H9 (cell line): ENCODE results near the gene TMEM132D. TPM values are rescaled to one million over a fixed set of nuclear protein-coding genes. Genes with fewer than 3 reads are reported as not detected.

Source experiments
- DNase-seq: peaks from one replicate; pipeline ENCODE4 v3.0.0-alpha.2; 2017
- H2AFZ ChIP-seq: one replicate; pipeline ENCODE4 v1.6.1; 2013; ENCODE audit warnings: mild to moderate bottlenecking, low read length, control low read depth, moderate library complexity
- H2AK5ac ChIP-seq: 2 replicates; pipeline ENCODE4 v1.6.1; 2013; ENCODE audit warnings: low read length, control low read depth, mixed read lengths; ENCODE audit not compliant: insufficient read length
- H2BK120ac ChIP-seq: one replicate; pipeline ENCODE4 v1.6.1; 2013; ENCODE audit warnings: low read depth, mild to moderate bottlenecking, low read length, control low read depth, inconsistent platforms; ENCODE audit not compliant: poor library complexity, severe bottlenecking
- H2BK12ac ChIP-seq: 2 replicates; pipeline ENCODE4 v1.6.1; 2013; ENCODE audit warnings: low read length, control low read depth, mixed read lengths, low read depth; ENCODE audit not compliant: insufficient read length
- H2BK15ac ChIP-seq: 2 replicates; pipeline ENCODE4 v1.6.1; 2013; ENCODE audit warnings: low read depth, low read length, control low read depth
- H2BK20ac ChIP-seq: one replicate; pipeline ENCODE4 v1.6.1; 2013; ENCODE audit warnings: low read depth, mild to moderate bottlenecking, low read length, control low read depth, inconsistent platforms; ENCODE audit not compliant: poor library complexity, severe bottlenecking
- H2BK5ac ChIP-seq: 2 replicates; pipeline ENCODE4 v1.6.1; 2013; ENCODE audit warnings: low read length, control low read depth, mixed read lengths; ENCODE audit not compliant: insufficient read length
- H3K14ac ChIP-seq: 2 replicates; pipeline ENCODE4 v1.6.1; 2013; ENCODE audit warnings: low read length, control low read depth; ENCODE audit not compliant: insufficient read depth
- H3K18ac ChIP-seq: 2 replicates; pipeline ENCODE4 v1.6.1; 2013; ENCODE audit warnings: low read depth, mild to moderate bottlenecking, mixed read lengths, low read length, control low read depth; ENCODE audit not compliant: insufficient read length
- H3K23ac ChIP-seq: 2 replicates; pipeline ENCODE4 v1.6.1; 2013; ENCODE audit warnings: low read length, control low read depth, mixed read lengths, low read depth; ENCODE audit not compliant: insufficient read length
- H3K23me2 ChIP-seq: 2 replicates; pipeline ENCODE4 v1.6.1; 2013; ENCODE audit warnings: low read depth, mild to moderate bottlenecking, mixed read lengths, low read length, control low read depth; ENCODE audit not compliant: insufficient read length, poor library complexity, severe bottlenecking
- H3K27ac ChIP-seq: 2 replicates; pipeline ENCODE4 v1.5.1; 2013; ENCODE audit warnings: low read length, control low read depth, mixed read lengths, low read depth; ENCODE audit not compliant: insufficient read length
- H3K27me3 ChIP-seq: 2 replicates; pipeline ENCODE4 v1.6.1; 2013; ENCODE audit warnings: low read length, control low read depth, inconsistent platforms; ENCODE audit not compliant: insufficient read depth
- H3K4ac ChIP-seq: 2 replicates; pipeline ENCODE4 v1.6.1; 2013; ENCODE audit warnings: low read depth, mild to moderate bottlenecking, control low read depth, inconsistent platforms, low read length, moderate library complexity
- H3K4me1 ChIP-seq: 2 replicates; pipeline ENCODE4 v1.6.1; 2013; ENCODE audit warnings: low read length, control low read depth, inconsistent platforms; ENCODE audit not compliant: insufficient read depth
- H3K4me2 ChIP-seq: 2 replicates; pipeline ENCODE4 v1.6.1; 2013; ENCODE audit warnings: low read length, control low read depth, mixed read lengths; ENCODE audit not compliant: insufficient read length, insufficient read depth
- H3K56ac ChIP-seq: 2 replicates; pipeline ENCODE4 v1.6.1; 2013; ENCODE audit warnings: low read depth, mild to moderate bottlenecking, mixed read lengths, low read length, control low read depth; ENCODE audit not compliant: insufficient read length
- H3K79me1 ChIP-seq: 2 replicates; pipeline ENCODE4 v1.6.1; 2013; ENCODE audit warnings: low read depth, mild to moderate bottlenecking, moderate library complexity, low read length, control low read depth, inconsistent platforms; ENCODE audit not compliant: insufficient read depth, poor library complexity, severe bottlenecking
- H3K79me2 ChIP-seq: 2 replicates; pipeline ENCODE4 v1.6.1; 2013; ENCODE audit warnings: low read length, control low read depth, inconsistent platforms; ENCODE audit not compliant: insufficient read depth
- H3K9ac ChIP-seq: 2 replicates; pipeline ENCODE4 v1.6.1; 2013; ENCODE audit warnings: low read length, control low read depth, mixed read lengths; ENCODE audit not compliant: insufficient read length; ENCODE audit errors: extremely low read depth
- H3K9me3 ChIP-seq: one replicate; pipeline ENCODE4 v1.6.1; 2013; ENCODE audit warnings: low read depth, low read length, inconsistent platforms; ENCODE audit not compliant: control insufficient read depth
- H3T11ph ChIP-seq: one replicate; pipeline ENCODE4 v1.6.1; 2013; ENCODE audit warnings: mild to moderate bottlenecking, low read length, control low read depth, inconsistent platforms
- H4K20me1 ChIP-seq: one replicate; pipeline ENCODE4 v1.6.1; 2013; ENCODE audit not compliant: control insufficient read depth, insufficient read length, insufficient read depth
- H4K5ac ChIP-seq: 2 replicates; pipeline ENCODE4 v1.6.1; 2013; ENCODE audit warnings: low read depth, mild to moderate bottlenecking, mixed read lengths, low read length, control low read depth; ENCODE audit not compliant: insufficient read length
- H4K8ac ChIP-seq: replicated peaks from 2 replicates; pipeline ENCODE4 v1.6.1; 2013; ENCODE audit warnings: low read length, control low read depth, mixed read lengths, low read depth; ENCODE audit not compliant: insufficient read length
- H4K91ac ChIP-seq: 2 replicates; pipeline ENCODE4 v1.6.1; 2013; ENCODE audit warnings: low read depth, mild to moderate bottlenecking, moderate library complexity, mixed read lengths, low read length, control low read depth; ENCODE audit not compliant: insufficient read length
- H3K27ac Mint-ChIP-seq, 3 experiments: 2 replicates in 2 of 3; 3 replicates in 1 of 3; pipeline ENCODE4 v1.8.0; 2020 to 2021; ENCODE audit warnings: mixed read lengths in 3 of 3, mild to moderate bottlenecking in 1 of 3, moderate library complexity in 1 of 3
- H3K27me3 Mint-ChIP-seq: 2 replicates; pipeline ENCODE4 v1.8.0; 2021; ENCODE audit warnings: low read depth, mild to moderate bottlenecking, moderate library complexity, mixed read lengths
- H3K36me3 Mint-ChIP-seq, 3 experiments: 2 replicates in 2 of 3; 3 replicates in 1 of 3; pipeline ENCODE4 v1.8.0; 2020 to 2021; ENCODE audit warnings: low read depth in 3 of 3, mixed read lengths in 3 of 3; ENCODE audit not compliant: insufficient read depth in 1 of 3
- H3K4me1 Mint-ChIP-seq, 2 experiments: 2 replicates each; pipeline ENCODE4 v1.8.0; 2020; ENCODE audit warnings: mixed read lengths in 2 of 2
- H3K4me3 Mint-ChIP-seq, 2 experiments: 2 replicates in 1 of 2; 3 replicates in 1 of 2; pipeline ENCODE4 v1.8.0; 2020 to 2021; ENCODE audit warnings: mild to moderate bottlenecking in 2 of 2, mixed read lengths in 2 of 2, moderate library complexity in 1 of 2
- H3K9me3 Mint-ChIP-seq, 2 experiments: 2 replicates in 1 of 2; 3 replicates in 1 of 2; pipeline ENCODE4 v1.8.0; 2020; ENCODE audit warnings: mild to moderate bottlenecking in 2 of 2, mixed read lengths in 2 of 2, moderate library complexity in 1 of 2
- WGBS: extraction: QIAGEN DNeasy Blood & Tissue Kit; methylation state at CpG from one replicate; pipeline ENCODE4 v1.1.7; 2013; ENCODE audit warnings: missing lambda C conversion rate, low lambda C conversion rate, mixed read lengths; ENCODE audit not compliant: insufficient read length; ENCODE audit errors: extremely low coverage; 5-methylcytosine and 5-hydroxymethylcytosine counted together
- total RNA-seq: library from RNA; stranded (reverse); gene quantifications from 2 replicates; pipeline ENCODE4 v1.2.1, GENCODE V29; 2021
- TF ChIP-seq, protein P1 (sequence below): fragments of 200-600 bp; sonication (generic); conservative IDR thresholded peaks from 3 replicates; pipeline ENCODE4 v1.8.0; 2021; ENCODE audit warnings: antibody characterized with exemption, mild to moderate bottlenecking

The TMEM132D gene
- total RNA-seq, 1 experiment from 2014 or later, result 6.1 TPM

DNA sequence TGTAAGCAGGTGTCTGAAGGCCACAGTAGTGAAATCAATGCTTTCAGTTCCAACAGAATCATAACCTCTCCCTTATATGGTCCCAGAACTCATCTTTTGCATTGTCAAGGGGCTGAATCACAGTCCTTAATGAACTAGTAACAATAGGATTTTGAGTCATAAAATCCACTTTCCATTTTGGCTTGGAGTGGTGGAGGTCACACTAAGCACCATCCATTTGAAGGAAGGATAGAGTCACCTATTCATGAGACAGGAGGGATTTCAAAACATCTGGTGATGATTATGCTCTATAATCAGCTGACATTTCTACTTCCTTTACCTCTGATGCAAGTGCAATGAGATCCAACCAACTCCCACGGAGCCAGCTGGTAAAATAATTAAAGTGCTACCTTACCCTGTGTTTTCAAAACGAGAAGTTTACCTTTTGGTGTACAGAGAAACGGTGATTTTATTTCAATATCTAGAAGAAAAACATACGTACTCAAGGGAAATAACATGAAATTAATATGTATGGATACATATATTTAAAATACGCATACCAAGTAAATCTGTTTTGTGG is 59.1 kb downstream of the TMEM132D start:
- Mint-ChIP-seq H3K27me3 (no peaks in the 10 kb centered on the region), H3K27ac (no peak overlapping the region), H3K36me3 (peaks cover 0 to 6% (median 0%) of the 10 kb centered on the region in 3 experiments; a peak in 6 of 7 replicates), H3K4me1 (peaks cover 5 to 9% of the 10 kb centered on the region in 2 experiments), H3K4me3 (no peak overlapping the region), H3K9me3 (no peaks in the 10 kb centered on the region; a peak in 1 of 5 replicates)
- Histone ChIP-seq H2BK12ac (no peak overlapping the region), H3K4ac (no peak overlapping the region), H3K14ac (no peak overlapping the region), H4K8ac (no peak overlapping the region), H3K56ac (no peak overlapping the region), H3K23me2 (no peaks in the 10 kb centered on the region), H2BK5ac (no peak overlapping the region), H3K4me1 (no peaks in the 10 kb centered on the region), H3K79me2 (no peaks in the 10 kb centered on the region), H3K4me2 (no peak overlapping the region), H4K5ac (no peak overlapping the region), H3K79me1 (no peaks in the 10 kb centered on the region), H3K9me3 (no peaks in the 10 kb centered on the region), H4K91ac (no peak overlapping the region), H3K27me3 (no peaks in the 10 kb centered on the region), H2BK15ac (no peak overlapping the region), H3K18ac (no peak overlapping the region), H2BK20ac (no peak overlapping the region), H2AFZ (no peak overlapping the region), H3T11ph (no peak overlapping the region), H2BK120ac (no peak overlapping the region), H2AK5ac (no peak overlapping the region), H3K23ac (no peak overlapping the region), H3K27ac (no peak overlapping the region), H3K9ac (no peak overlapping the region), H4K20me1 (no peaks in the 10 kb centered on the region)
- WGBS, result no CpG with 5 or more reads among the region's 5 CpGs
- TF ChIP-seq, protein P1, sequence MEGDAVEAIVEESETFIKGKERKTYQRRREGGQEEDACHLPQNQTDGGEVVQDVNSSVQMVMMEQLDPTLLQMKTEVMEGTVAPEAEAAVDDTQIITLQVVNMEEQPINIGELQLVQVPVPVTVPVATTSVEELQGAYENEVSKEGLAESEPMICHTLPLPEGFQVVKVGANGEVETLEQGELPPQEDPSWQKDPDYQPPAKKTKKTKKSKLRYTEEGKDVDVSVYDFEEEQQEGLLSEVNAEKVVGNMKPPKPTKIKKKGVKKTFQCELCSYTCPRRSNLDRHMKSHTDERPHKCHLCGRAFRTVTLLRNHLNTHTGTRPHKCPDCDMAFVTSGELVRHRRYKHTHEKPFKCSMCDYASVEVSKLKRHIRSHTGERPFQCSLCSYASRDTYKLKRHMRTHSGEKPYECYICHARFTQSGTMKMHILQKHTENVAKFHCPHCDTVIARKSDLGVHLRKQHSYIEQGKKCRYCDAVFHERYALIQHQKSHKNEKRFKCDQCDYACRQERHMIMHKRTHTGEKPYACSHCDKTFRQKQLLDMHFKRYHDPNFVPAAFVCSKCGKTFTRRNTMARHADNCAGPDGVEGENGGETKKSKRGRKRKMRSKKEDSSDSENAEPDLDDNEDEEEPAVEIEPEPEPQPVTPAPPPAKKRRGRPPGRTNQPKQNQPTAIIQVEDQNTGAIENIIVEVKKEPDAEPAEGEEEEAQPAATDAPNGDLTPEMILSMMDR, result no peak
- no peak for DNase-seq
